ENCODE data around the gene TTC23.

- TF ChIP-seq FOXM1 (IDR thresholded peaks at IDR 0.05; ENCODE audit: borderline replicate concordance) (no peak), CTBP1 (IDR thresholded peaks at IDR 0.05; ENCODE audit: borderline replicate concordance) (no peak), FOXK2 (IDR thresholded peaks at IDR 0.05) (no peak), FOXA1 (IDR thresholded peaks at IDR 0.05) (no peak), PKNOX1 (IDR thresholded peaks at IDR 0.05) (peak; percentile 93), BHLHE40 (IDR thresholded peaks at IDR 0.05; ENCODE audit: borderline replicate concordance) (no peak), TARDBP (IDR thresholded peaks at IDR 0.05) (no peak), SP1 (IDR thresholded peaks at IDR 0.05) (peak; percentile 59; the same call in 1 of the 2 replicates)
Observed at GRCh38 chr15:99250857-99251841, 1.8 kb upstream of the TTC23 start, which contains the start of gene LRRC28.

Measured in HEK293T (cell line).